ENCODE measurements around the gene NPC2.
A peak's percentile ranks its signal among the peaks of the same experiment; 100 is the strongest.

NPC2 gene

DNA sequence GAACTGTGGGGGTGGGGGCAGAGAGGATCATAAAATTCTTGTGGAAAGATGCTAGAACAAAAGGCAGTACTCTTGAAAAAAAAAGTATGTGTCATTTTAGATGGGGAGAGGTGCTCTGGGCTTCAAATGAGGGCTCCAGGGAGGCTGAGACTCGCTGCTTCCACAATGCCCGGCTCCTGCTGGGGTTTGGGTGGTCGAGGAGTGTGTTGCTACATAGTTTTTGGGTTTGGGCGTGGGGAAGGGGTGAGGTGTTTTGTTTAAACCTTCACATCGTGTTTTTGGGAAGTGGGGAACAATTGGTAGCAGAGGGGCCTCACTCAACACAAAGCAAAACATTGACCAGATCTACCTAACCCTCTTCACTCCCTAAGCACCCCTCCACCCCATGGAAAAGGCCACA is 8.6 kb upstream of the NPC2 start:
- DNase-seq, result no peak

DNA sequence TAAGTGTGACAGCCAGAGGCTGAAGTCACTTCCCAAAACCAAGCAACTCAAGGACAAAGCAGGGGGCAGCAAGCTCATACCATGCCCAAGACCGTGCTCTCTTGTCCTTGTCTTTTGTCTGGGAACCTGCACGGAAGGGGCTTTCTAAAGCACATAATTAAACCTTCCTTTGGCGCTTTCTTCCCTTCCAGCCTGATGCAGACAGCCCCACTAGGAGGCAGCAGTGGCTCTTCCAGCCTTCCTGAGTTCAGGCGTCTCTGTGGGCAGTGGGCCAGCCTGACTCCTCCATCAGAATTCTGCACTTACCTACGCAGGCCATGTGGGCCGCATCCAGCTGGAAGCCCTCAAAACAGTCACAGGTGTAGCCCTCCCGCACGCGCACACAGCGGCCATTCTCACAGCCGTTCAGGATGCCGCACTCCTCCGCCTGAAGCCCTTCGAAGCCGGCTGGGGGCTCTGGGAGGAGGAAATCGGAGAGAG is 8.1 kb upstream of the NPC2 start:
- DNase-seq, result no peak

DNA sequence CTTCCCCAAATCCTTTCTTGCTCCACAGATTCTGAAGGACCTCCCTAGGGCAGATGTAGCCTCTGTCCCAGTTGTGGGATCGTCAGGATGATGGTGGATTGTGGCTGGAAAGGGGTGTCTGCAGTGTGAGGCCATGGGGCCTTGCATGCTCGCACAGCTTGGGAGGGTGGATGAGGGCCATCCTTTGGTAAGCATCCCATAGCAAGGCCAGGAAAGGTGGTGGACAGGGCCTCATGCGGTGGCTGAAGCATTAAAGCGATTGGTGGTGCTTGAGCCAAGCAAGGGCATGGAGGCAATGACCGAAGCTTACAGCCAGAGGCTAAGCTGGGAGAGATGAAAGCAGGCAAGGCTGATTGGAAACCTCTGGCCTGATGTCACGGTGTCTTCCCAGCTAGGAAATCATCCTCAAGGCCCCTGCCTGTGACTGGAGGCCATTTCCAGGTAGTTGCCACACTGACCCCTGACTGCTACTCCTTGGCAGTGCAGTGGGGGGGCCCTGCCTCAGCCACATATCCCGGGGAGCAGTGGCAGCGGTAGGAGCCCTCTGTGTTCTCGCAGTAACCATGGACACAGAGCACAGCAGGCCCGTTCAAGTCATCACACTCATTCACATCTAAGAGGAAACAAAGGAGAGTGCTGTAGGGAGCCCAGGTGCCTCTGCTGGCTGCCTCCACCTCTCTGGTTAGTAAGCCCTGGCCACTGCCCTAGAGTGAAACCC is 7.5 kb upstream of the NPC2 start:
- no peak for DNase-seq

DNA sequence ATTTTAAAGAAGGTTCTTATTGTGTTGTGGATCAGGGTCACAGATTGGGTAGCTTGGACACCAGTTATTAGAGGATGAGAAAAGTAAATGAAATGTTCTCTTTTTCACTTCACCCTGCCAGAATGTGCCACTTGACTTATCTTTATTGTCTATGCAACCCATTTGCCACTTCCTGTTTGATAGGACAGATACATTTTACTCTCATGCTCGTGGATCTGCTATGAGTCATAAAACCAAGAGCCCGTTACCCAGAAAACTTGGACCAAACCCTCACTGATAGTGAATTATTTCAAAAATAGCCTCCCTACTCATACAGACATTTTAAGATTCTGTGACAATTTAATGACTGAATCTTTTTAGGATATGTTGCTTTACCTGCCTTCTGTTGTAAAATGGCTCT is 2.3 kb upstream of the NPC2 start:
- DNase-seq, result no peak

DNA sequence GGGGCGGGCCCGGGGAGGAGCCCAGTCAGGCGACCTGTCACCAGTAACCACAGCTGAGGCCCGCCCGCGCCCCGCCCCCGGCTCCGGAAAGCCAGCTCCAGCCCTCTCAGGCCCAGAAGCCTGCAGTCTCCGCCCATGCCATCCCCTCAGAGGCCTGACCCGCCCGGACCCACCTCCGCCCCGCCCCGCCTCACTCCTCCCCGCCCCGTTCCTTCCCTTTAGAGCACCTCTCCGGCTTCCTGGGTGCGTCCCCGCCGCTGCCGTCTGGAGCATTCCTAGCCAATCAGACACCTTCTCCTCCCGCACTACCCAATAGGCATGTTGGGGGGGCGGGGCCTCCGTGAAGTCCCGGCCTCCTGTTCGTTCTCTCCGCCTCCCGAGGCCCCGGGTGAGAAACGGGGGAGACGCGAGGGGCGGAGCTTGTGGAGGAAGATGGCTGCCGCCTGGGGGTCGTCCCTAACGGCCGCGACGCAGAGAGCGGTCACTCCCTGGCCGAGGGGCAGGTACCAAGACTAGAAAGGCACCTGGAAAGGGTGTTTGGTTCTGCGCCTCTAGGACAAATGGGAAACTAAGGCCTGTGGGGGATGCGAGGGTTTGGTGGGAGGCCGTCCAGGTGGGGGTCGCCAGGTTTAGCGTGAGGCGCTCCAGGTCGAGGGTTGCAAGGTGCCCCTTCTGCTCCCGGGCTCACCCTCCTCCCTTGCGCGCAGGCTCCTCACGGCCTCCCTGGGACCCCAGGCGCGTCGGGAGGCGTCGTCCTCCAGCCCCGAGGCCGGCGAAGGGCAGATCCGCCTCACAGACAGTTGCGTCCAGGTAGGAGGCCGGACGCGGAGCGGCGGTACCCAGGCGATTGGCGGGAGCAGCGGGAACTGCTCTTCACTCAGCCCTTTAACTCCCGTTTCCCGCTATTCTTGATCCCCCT is 497 bp upstream of the NPC2 start, which contains the start of gene ISCA2:
ISCA2 (plus strand) TSS at position 423 of the 919 bp plus-strand sequence; CDS start at position 433, 10 bp downstream.
- DNase-seq, result peak; percentile 98

DNA sequence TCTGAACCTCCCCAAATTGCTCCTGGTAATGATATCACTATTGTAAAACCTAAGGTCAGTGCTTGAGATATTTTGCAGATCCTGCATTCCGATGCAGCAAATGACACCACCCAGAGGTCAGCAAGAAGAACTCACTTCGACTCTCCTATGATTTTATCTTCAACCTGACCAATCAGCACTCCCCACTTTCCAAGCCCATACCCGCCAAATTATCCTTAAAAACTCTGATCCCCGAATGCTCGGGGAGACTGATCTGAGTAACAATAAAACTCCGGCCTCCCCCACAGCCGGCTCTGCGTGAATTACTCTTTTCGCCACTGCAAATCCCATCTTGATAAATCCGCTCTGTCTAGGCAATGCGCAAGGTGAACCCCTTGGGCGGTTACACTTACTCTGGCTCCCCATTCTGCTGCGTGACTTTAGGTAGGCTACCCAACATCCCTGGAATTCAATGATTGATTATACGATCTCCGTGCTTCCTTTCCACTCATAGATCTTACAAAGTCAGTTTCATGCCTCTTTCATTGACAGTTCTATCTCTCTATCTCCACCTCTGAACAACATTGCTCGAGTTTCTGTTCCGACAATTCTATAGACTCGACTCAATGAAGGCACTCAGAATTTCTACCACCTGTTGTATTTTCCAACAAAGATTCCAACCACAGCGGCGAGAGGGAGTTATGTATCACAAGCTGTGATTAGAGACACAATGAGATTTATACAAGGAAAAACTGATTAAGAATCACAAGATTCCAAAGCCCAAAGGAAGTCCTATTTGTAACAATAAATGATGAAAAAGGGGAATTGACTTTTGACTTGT is 939 bp downstream of the NPC2 start:
- no peak for DNase-seq

DNA sequence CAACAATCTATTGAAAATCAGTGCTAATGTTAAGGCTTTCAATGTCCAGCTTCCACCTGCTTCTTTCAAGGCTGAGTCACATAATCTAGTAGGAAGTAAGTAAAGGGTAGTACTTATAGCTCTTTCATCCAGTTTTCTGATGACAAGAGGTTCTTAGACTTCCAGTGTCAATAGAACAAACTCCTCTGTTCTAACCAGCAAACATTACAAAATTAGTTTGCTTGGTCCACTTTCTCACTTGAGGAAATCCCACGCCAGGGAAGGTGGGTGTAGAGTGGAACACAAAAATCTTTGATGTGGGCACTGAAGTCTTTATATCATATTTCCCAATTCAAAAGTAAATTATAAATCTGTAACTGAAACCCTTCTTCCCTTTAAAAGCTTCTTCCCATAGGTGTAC is 2.6 kb downstream of the NPC2 start:
- DNase-seq, result no peak

DNA sequence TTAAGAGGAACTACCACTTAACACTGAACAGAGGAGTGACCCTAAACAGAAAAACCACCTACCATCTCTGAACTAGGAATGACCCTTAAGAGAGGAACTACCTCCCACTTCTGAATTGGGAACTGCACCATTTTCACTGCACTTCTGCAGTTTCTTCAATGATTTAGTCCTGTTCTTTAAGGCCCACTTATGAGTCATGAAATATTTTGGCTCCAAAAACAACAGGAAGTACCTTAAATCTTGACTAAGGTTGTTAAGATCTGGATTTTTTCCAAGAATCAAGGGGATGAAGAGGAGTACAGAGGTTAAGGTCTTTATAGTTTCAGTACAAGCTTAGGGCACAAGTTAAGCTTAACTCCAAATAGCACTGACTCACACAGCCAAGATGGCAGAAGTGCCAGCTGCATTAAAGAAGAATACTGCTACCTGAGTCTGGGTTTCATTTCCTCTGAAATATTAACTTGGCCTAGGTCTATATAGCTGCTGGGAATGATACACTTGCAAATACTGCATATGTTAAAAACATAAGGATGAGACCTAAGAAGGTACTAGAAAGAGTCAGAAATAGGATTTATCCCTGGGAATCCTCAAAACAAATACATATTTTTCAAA is 4.2 kb downstream of the NPC2 start:
- peak; percentile 34 for DNase-seq

DNA sequence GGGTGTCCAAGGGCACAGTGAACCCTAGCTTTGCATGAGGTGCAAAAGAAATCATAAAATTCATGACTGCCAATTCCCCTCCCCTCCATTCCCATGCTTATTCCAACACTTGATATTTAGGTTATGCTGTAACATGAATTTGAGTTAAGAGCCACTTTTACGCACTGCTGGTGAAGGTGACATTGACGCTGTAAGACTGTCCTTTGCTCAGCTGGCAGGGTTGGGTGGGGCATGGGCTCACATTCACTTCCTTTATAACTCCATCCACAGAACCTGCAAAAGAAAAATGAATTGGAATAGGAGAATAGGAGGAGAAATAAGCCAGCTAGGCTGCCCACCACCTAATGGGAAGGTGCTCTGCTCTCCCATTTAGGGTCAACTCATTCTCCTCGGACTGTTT is 6.9 kb downstream of the NPC2 start:
- DNase-seq, result no peak

DNA sequence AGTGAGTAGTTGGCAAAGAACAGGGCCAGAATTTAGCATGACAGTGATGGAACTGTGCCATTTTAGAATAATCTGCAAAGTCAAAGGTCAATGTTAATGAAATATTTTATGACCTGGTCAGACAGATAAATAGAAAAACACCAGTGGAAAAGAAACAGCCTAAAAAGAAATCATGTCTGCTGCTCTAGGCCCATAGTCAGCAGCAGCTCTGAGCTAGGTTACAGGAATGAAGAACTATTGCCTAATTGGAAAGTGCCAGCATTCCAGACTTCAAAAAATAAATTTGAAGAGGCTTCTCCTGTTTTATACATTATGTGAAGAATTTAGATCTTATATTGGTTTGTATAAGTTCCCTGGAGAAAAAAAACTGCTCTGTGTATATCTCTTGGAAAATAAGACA is 9.8 kb downstream of the NPC2 start:
- DNase-seq, result no peak

DNA sequence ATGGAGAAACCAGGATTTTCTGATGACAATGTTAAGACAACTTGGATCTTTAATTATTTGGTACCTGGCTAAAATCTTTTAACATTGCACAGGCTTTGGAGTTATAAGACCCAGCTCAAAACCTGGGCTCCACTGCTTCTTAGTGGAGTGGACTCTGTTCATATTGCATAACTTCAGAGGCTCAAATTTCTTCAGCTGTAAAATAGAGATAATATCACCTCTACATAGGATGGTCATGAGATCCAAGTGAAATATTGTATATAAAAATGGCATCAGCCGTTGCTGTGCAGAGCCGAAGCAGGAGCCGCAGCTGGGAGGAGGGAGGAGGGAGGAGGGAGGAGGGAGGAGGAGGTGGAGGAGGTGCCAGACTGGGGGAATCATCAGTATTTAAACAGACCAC is 10.5 kb downstream of the NPC2 start:
- DNase-seq, result no peak

DNA sequence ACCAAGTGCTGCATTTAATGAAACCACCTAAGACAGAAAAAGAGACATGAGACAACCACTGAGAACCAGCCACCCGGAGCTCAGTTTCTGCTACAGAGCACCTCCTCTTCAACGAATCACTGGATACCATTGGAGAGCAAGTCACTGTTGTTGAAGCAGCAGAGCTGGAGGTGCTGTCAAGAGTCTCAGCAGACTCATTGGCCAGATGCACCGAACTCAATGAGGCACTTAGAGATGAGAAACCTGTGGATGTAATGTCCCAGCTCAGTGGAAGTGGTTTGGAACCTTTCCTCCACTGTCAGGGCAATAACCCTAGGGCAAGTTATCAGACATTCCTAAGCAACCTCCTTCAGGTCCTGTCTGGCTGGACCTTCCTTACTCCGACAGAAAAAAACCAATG is 13.1 kb downstream of the NPC2 start:
- no peak for DNase-seq

DNA sequence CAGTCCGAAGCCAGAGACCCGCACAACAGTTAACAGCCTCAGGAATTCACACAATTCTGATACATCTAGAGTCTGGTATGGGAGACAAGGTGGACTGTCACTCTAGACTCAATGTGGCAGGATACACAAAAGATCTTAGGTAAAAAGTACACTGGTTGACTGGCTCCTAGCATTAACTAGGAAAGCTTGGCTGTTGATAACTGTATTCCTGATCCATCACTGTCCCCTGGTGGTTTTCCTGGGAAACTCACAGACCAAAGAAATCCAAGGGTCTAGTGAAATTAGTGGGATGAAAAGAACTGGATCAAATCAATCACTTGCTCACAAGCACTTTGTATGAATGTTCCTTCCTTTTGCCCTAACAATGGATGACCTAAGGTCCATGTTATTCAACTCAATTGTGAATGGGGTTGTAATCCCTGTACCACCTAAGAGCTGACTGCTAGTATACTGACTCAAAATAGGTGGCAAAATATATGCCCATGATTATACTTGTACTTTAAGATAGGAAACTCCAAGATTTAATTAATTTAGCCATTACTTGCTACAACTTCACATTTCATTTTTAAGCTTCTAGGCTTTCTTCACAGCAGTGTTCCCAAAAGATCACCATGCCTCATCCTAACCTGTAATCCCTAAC is 14.0 kb downstream of the NPC2 start:
- DNase-seq, result no peak

DNA sequence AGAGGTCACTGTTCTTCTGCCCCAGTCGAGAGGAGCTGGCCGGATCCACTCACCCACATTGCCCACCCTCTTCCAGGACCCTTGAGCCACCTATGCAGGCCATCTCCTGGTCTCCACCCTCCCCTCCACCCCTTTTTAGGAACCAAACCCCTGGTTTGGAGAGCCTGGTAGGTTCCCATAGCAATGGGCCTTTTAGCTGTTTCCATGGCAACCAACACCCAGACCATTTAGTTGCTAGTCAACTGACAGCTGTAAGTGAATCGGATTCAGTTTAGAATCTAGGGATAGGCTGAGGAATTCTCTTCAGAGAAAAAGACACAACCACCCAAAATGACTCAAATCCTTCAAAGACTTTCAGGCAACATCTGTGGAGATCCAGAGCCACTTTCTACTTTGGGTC is 16.5 kb downstream of the NPC2 start:
- DNase-seq, result no peak

DNA sequence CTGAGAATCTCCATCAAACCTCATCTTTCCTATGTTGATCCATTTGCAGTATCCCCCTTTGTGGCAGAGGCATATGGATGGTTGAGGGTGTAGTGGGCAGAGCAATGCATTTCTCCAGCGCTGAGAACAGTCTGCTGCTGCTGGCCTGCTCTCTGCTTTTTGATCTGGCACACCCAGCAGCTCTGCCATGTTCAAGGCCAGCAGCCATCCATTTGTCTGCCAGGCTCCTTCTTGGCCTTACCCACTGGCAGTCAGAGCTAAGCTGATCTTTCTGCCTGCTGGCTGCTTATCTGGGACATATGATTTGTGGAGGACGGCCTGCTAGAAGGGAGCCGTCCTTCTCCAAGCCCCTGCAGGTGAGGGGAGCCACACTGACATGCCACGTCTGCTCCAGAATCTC is 17.0 kb downstream of the NPC2 start:
- DNase-seq, result no peak

DNA sequence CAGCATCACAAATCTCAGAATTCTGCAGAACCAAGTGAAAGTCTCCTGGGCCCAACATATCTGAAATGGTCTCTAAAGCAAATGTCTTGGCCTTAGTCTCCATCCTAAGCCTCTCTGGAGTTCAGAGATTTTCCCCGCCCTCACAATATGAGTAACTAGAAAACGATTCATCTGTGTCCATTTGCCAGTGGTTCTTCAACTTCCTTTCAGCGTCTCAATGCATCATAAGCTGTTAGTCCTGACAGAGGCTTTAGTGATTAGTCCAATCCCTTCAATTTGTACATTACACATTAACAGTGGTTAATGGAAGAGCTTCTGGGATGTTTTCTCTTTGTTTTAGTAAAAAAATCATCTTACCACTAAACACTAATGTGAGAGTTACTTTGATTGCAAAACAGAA is 17.4 kb downstream of the NPC2 start:
- DNase-seq, result peak; percentile 30

DNA sequence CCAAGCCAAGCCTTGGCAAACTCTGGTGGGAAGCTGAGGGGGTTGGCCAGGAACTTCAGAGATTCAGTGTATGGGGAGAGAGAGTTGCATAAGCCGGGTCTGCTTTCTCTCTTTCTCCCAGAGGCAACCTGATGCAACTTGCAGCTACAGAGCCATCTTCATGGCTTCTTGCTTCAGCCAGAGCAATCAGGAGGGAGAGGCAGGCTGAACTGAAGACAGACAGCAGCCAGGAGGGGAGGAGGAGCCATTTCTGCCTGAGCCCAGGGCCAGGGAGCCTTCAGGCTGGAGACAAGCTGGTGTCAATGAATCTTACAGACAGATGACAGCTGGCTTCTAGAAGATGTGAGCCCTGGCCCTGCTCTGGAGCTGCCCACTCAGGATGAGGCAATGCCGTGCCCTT is 18.7 kb downstream of the NPC2 start:
- DNase-seq, result no peak

DNA sequence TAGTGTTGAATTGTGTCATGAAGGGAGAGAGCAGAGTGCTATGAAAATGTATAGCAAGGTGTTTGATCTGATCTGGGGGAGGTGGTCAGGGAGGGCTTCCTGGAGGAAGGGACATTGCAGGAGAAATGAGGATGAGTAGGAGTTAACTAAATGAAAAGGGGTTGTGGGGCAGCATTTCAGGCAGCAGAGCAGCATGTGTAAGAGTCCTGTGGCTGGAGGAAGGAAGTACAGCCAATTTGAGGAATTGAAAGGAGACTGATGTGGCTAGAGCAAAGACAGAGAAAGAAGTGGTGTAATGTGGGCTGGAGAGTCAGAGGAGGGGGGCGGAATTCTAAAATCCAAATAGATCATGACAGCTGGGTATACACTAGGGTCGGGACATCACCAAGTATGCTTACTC is 20.5 kb downstream of the NPC2 start:
- DNase-seq, result no peak

DNA sequence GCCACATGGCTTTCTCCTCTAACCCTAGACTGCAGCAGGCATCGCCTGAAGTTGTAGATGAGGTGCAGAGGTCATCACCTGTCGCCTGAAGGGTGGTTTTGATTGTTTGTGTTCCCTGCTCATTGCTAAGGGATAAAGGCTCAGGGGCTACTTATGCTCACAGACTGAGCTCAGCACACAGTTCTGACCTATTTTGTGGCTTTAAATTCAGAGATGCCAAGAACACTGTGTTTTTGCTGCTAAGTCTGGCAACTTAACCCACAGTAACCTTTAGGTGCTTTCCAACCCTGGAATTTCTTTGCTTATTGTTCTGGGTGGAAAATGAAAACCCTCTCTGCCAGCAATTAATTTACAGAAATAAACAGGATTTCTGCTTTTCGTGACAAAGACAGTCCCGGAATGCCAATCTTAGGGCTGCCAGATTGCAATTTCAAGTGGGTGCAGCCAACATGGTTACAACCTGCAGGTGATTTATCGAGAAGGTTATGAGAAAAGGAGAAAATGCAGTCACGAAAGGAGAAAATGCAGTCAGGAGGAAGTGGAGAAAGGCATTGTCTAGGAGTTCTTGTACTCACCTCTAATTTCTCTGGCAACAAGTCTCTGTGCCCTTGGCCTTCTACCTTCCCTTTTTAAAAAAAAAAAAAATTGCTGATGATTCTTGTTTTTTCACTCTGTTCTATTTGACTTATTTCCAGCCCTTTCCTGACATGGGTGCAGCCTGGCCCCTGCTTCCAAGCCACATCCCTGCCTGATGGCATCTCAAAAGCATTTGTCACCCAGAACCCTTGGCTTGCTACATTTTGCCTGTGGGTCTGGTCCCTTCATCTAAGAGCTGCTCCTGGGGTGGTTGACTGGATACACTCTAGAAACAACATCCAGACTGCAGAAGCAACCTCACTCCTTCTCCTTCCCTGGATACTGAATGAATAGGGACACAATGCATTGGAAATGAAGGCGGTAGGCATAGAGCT is 23.3 kb downstream of the NPC2 start:
- DNase-seq, result no peak

DNA sequence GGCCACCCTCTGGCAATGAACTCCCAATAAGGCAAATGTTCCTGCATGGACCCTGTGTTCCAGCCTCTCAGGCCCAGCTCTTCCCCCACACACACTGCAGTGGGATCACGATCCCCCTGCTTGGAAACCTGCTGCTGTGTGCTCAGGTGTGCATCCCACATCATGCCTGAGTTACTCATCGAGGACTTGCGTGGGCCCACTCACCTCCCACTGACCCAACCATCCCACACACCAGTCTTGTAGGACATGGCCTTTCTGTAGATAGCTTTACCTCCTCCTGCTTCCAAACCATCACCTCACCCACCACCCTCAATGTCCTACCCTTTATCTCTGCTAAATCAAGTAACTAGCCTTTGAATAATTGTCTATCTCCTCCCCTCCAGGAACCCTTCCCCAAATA is 24.6 kb downstream of the NPC2 start:
- no peak for DNase-seq

DNA sequence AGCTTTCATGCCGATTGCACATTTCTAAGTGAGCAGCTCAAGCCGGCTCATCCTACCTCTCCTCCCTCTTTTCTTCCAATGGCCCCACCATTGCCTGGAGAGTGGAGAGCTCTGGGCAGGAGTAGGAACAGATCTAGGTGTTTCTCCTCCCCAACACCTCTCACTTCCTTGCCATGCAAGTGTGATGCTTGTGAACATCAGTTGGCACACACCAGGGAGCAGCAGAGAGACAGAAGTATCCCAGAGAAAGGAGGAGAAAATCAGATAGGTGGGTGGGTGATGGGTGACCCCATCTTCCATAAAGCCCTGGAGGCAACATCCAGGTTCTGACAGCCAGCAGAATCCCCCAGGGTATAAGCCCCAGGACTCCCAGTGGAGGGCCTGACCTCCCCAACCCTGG is 27.8 kb downstream of the NPC2 start:
- DNase-seq, result no peak

Data from amniotic stem cell (primary cell).